GM12874 (cell line): ENCODE measurements around the gene CGNL1.

Experiments
- TF ChIP-seq, protein P1 (sequence below): IDR thresholded peaks from 2 replicates; pipeline ENCODE4 v1.5.1; 2011; ENCODE audit warnings: low read depth, mild to moderate bottlenecking, control low read depth, low read length, moderate library complexity; ENCODE audit not compliant: insufficient read depth

The CGNL1 gene

DNA sequence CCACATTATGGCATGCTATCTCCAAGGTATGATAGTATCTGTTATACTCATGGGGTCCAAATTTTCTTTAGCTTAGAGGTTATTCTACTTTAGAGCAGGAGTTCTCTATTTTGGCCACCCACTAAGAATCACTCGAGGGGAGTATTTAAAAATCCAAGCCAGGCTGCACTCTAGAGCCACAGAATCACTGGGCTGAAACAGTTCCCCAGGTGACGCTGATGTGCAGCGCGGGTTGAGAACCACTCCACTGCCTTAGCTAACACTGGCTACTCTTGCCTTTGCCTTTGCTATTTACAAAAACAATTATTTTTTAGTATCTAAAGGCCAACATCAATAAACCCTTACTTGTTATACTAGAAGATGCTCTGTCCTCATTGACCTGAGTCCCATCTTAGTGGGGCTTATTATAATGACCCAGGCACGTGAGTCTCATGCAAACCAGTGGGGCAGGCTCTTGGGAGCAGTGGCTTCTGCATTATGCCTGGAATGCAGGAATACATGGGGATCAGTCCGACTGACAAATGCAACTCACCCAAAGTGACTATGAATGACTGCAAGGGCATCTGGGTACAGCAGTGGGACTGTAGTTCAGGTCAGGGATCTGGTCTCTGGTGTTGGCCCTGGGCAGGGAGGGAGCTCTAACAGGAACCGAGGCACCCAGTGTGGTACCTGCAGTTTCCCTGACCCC, 21.7 kb upstream of the CGNL1 start:
- TF ChIP-seq, protein P1, sequence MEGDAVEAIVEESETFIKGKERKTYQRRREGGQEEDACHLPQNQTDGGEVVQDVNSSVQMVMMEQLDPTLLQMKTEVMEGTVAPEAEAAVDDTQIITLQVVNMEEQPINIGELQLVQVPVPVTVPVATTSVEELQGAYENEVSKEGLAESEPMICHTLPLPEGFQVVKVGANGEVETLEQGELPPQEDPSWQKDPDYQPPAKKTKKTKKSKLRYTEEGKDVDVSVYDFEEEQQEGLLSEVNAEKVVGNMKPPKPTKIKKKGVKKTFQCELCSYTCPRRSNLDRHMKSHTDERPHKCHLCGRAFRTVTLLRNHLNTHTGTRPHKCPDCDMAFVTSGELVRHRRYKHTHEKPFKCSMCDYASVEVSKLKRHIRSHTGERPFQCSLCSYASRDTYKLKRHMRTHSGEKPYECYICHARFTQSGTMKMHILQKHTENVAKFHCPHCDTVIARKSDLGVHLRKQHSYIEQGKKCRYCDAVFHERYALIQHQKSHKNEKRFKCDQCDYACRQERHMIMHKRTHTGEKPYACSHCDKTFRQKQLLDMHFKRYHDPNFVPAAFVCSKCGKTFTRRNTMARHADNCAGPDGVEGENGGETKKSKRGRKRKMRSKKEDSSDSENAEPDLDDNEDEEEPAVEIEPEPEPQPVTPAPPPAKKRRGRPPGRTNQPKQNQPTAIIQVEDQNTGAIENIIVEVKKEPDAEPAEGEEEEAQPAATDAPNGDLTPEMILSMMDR: no peak

DNA sequence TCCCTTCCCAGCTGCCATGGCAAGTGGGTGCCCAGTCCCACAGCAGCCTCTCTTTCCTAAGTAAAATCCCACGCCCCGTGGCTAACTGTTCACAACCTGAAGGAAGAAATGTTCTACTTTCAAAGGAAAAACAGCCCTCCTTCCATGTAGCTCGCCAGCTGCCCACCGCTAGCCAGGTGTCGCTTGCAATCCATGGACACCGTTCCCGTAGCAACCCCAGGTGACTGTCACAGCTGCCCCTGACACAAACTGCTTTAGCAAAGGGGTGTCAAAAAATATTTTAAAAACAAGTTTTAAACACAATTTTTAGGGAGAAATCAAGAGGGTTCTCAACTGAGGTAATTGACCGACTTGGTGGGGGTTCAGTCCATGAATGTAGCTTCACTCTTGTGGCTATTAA, 21.0 kb upstream of the CGNL1 start:
- TF ChIP-seq, protein P1: no peak

DNA sequence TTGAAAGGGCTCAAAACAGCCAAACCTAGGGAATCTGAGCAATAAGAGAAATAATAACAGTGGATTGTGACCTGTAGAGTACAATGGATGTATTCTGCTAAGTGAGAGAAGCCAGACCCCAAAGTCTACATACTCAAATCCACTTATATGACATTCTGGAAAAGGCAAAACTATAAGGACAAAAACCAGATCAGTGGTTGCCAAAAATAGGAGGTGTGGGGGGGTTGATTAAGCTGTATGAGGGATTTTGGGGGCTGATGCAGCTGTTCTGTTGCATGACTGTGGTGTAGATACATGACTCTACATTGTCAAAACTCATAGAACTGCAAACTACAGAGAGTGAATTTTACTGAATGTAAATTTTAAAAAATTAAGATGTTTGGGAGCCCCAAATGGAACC, 20.1 kb upstream of the CGNL1 start:
- TF ChIP-seq, protein P1: no peak

DNA sequence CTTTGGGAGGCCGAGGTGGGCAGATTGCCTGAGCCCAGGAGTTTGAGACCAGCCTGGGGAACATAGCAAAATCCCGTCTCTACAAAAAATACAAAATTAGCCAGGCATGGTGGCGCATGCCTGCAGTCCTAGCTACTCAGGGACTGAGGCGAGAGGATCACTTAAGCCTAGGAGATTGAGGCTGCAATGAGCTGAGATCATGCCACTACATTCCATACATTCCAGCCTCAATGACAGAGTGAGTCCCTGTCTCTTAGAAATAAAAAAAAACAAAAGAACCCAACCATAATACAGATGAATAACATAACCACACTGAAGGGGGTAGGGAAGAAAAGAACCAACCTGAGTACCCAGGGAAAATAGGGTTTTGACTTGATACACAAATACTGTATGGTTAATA, 19.7 kb upstream of the CGNL1 start:
- TF ChIP-seq, protein P1: no peak

DNA sequence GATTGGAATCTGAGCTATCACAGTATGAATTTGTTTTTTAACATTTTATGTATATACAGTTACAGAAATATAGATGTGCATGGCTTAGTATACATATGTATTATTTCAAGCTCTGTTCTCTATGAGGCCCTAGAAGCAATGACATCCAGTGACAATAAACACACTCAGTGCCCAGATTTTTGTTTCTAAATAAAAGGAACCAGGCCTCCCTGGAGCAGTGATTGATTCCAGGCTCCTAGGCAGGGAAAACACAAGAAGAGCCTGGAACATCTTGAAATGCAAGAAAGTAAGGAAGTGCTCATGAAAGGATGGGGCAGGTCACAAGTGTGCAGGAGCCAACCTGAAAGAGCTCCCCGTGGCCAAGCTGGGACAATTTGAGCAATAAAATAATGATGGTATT, 18.5 kb upstream of the CGNL1 start:
- TF ChIP-seq, protein P1: no peak

DNA sequence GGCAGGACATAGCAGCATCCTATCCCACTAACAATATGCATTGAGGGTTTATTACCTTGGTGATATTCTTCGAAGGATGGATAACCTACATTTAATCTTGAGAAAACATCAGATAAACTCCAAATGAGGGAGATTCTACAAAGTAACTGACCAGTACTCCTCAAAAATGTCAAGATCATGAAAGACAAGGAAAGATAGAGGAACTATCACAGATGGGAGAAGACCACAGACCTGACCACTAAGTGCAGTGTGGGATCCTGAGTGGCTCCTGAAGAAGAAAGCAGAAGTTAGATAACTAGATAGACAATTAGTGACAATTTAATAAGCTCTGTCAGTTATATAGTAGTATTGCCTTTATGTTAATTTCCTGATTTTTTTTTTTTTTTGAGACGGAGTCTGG, 17.7 kb upstream of the CGNL1 start:
- TF ChIP-seq, protein P1: no peak

DNA sequence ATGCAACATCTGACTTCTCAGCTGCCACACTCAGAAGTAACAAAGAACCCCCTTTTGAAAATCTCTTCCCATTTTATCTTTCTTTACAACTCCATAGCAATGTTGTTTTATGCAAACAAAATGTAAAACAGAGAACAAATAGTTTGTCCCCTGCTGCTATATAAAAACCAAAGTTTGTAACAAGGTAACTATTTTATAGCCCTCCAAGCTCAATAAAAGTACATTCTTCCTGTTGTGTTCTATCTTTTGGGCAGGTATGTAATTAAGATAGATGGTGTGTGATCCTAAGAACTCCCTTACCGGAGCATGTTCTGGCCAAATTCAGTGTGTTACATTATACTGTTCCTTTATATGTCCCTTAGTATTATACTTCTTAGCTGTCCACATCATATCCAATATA, 12.6 kb upstream of the CGNL1 start:
- TF ChIP-seq, protein P1: no peak
